Measurements from ENCODE around the gene FAM83G. TPM values are rescaled to one million over a fixed set of nuclear protein-coding genes. Genes with fewer than 3 reads are reported as not detected.

The FAM83G gene
- total RNA-seq, 1 experiment from 2014 or later = 38.7 TPM

GRCh38 chr17:18974407-18975149 lies 30.0 kb downstream of the FAM83G start:
- Histone ChIP-seq H4K8ac (replicated peaks; ENCODE audit: insufficient read length, low read depth, low read length) (no peak overlapping the region), H3K4me1 (ENCODE audit: insufficient read depth, low read length) (no peaks in the 10 kb centered on the region), H2AK5ac (ENCODE audit: insufficient read length, low read length) (no peak overlapping the region), H3K56ac (ENCODE audit: insufficient read length, low read depth, low read length) (no peak overlapping the region), H3K79me2 (ENCODE audit: insufficient read depth, low read length) (no peaks in the 10 kb centered on the region), H3K27ac (ENCODE audit: insufficient read length, low read depth, low read length) (no peak overlapping the region), H3K27me3 (ENCODE audit: insufficient read depth, low read length) (no peaks in the 10 kb centered on the region), H3K4ac (ENCODE audit: low read depth, low read length) (no peak overlapping the region), H3K9ac (ENCODE audit: extremely low read depth, insufficient read length, low read length) (no peak overlapping the region), H3K4me2 (ENCODE audit: insufficient read depth, insufficient read length, low read length) (no peak overlapping the region), H3K18ac (ENCODE audit: insufficient read length, low read depth, low read length) (no peak overlapping the region), H4K5ac (ENCODE audit: insufficient read length, low read depth, low read length) (no peak overlapping the region), H4K91ac (ENCODE audit: insufficient read length, low read depth, low read length) (no peak overlapping the region), H2BK12ac (ENCODE audit: insufficient read length, low read depth, low read length) (no peak overlapping the region), H2AFZ (ENCODE audit: low read length) (no peak overlapping the region), H3K79me1 (ENCODE audit: insufficient read depth, low read depth, low read length, poor library complexity, severe bottlenecking) (no peaks in the 10 kb centered on the region), H2BK15ac (ENCODE audit: low read depth, low read length) (no peak overlapping the region), H2BK120ac (ENCODE audit: low read depth, low read length, poor library complexity, severe bottlenecking) (no peak overlapping the region), H4K20me1 (ENCODE audit: control insufficient read depth, insufficient read depth, insufficient read length) (no peaks in the 10 kb centered on the region), H3K14ac (ENCODE audit: insufficient read depth, low read length) (no peak overlapping the region), H3T11ph (ENCODE audit: low read length) (no peak overlapping the region), H2BK20ac (ENCODE audit: low read depth, low read length, poor library complexity, severe bottlenecking) (no peak overlapping the region), H3K9me3 (ENCODE audit: control insufficient read depth, low read depth, low read length) (no peaks in the 10 kb centered on the region), H3K23ac (ENCODE audit: insufficient read length, low read depth, low read length) (no peak overlapping the region), H3K23me2 (ENCODE audit: insufficient read length, low read depth, low read length, poor library complexity, severe bottlenecking) (no peaks in the 10 kb centered on the region), H2BK5ac (ENCODE audit: insufficient read length, low read length) (no peak overlapping the region)
- H3K4me1 Mint-ChIP-seq = peaks cover 4 to 6% of the 10 kb centered on the region in 2 experiments; a peak in 3 of 4 replicates
- H3K27me3 Mint-ChIP-seq (ENCODE audit: low read depth) = no peaks in the 10 kb centered on the region
- no peak overlapping the region for H3K27ac Mint-ChIP-seq
- H3K36me3 Mint-ChIP-seq (ENCODE audit: insufficient read depth in 1 of 3, low read depth in 3 of 3) = peaks cover 21 to 72% (median 61%) of the 10 kb centered on the region in 3 experiments; a peak in 6 of 7 replicates
- DNase-seq = no peak
- no peaks in the 10 kb centered on the region for H3K9me3 Mint-ChIP-seq
- TF ChIP-seq CTCF (conservative IDR thresholded peaks at IDR 0.05) = no peak
- no CpG with 5 or more reads among the region's 10 CpGs for WGBS (ENCODE audit: extremely low coverage, insufficient read length, low lambda C conversion rate)
- no peak overlapping the region for H3K4me3 Mint-ChIP-seq
